CD14-positive monocyte (primary cell): ENCODE data around the gene PDLIM7. TPM values are rescaled to one million over a fixed set of nuclear protein-coding genes. Genes with fewer than 3 reads are reported as not detected.

ENCODE experiments used
- DNase-seq, 3 donors: peaks; one replicate each; pipeline ENCODE4 v3.0.0-alpha.2; 2011 to 2022
- H2AFZ ChIP-seq: 2 replicates; pipeline ENCODE4 v1.6.0; 2012; ENCODE audit warnings: mild to moderate bottlenecking, low read depth, low read length, inconsistent platforms; ENCODE audit not compliant: insufficient read depth, poor library complexity, severe bottlenecking
- H3K27ac ChIP-seq, 2 donors: 1 replicate in 1 of 2; 2 replicates in 1 of 2; pipeline ENCODE4 v1.5.1; 2012 to 2013; ENCODE audit warnings: low read length in 2 of 2, control low read depth in 1 of 2, inconsistent platforms in 1 of 2, low read depth in 1 of 2, mild to moderate bottlenecking in 1 of 2
- H3K27me3 ChIP-seq, 2 donors: one replicate each; pipeline versions ENCODE4 v1.6.0 to v1.6.1; 2011 to 2013; ENCODE audit warnings: low read length in 2 of 2; ENCODE audit not compliant: control insufficient read depth in 2 of 2, insufficient read depth in 2 of 2
- H3K36me3 ChIP-seq, 2 donors: replicated peaks in 1 of 2; 1 replicate in 1 of 2; 2 replicates in 1 of 2; pipeline versions ENCODE4 v1.5.1 to v1.6.1; 2012 to 2013; ENCODE audit warnings: low read length in 2 of 2, control low read depth in 1 of 2, inconsistent platforms in 1 of 2, mild to moderate bottlenecking in 1 of 2; ENCODE audit not compliant: insufficient read depth in 2 of 2, control insufficient read depth in 1 of 2
- H3K4me1 ChIP-seq, 2 donors: 1 replicate in 1 of 2; 2 replicates in 1 of 2; pipeline versions ENCODE4 v1.5.1 to v1.6.1; 2012 to 2013; ENCODE audit warnings: low read length in 2 of 2, control low read depth in 1 of 2, inconsistent platforms in 1 of 2, mild to moderate bottlenecking in 1 of 2, moderate library complexity in 1 of 2; ENCODE audit not compliant: insufficient read depth in 2 of 2, control insufficient read depth in 1 of 2
- H3K4me2 ChIP-seq: replicated peaks from 2 replicates; pipeline ENCODE3; 2012; ENCODE audit warnings: low read length, moderate library complexity, mild to moderate bottlenecking; ENCODE audit not compliant: poor library complexity, severe bottlenecking; ENCODE audit errors: extremely low read depth
- H3K4me3 ChIP-seq, 3 experiments: fragments of 200-600 bp in 1 of 3; sonication (generic) in 1 of 3; replicated peaks in 1 of 3; 1 replicate in 2 of 3; 2 replicates in 1 of 3; pipeline ENCODE4 v1.5.1; 2011 to 2013; ENCODE audit warnings: low read length in 3 of 3, mild to moderate bottlenecking in 3 of 3, control low read depth in 2 of 3, low read depth in 2 of 3, inconsistent platforms in 1 of 3, moderate library complexity in 1 of 3
- H3K79me2 ChIP-seq: 2 replicates; pipeline ENCODE4 v1.6.0; 2012; ENCODE audit warnings: mild to moderate bottlenecking, control low read depth, inconsistent platforms, low read length, moderate library complexity; ENCODE audit not compliant: insufficient read depth
- H3K9ac ChIP-seq: 2 replicates; pipeline ENCODE4 v1.6.0; 2017; ENCODE audit warnings: low read length, mild to moderate bottlenecking; ENCODE audit not compliant: insufficient read depth, poor library complexity, severe bottlenecking
- H3K9me3 ChIP-seq, 2 donors: replicated peaks in 1 of 2; 1 replicate in 1 of 2; 2 replicates in 1 of 2; pipeline versions ENCODE4 v1.5.1 to v1.6.1; 2012 to 2013; ENCODE audit warnings: low read length in 2 of 2, control low read depth in 1 of 2; ENCODE audit not compliant: control insufficient read depth in 1 of 2, insufficient read depth in 1 of 2
- H4K20me1 ChIP-seq: 2 replicates; pipeline ENCODE4 v1.6.0; 2012; ENCODE audit warnings: mild to moderate bottlenecking, low read length, control low read depth, moderate library complexity; ENCODE audit not compliant: insufficient read depth
- H3K27ac Mint-ChIP-seq, 7 donors: one replicate each; pipeline ENCODE4 v1.8.0; 2020; ENCODE audit warnings: mild to moderate bottlenecking in 7 of 7, mixed read lengths in 7 of 7, moderate library complexity in 6 of 7, inconsistent platforms in 2 of 7
- H3K27me3 Mint-ChIP-seq, 3 donors: one replicate each; pipeline ENCODE4 v1.8.0; 2021 to 2022; ENCODE audit warnings: low read depth in 3 of 3, mild to moderate bottlenecking in 3 of 3, mixed read lengths in 3 of 3, moderate library complexity in 3 of 3, inconsistent platforms in 1 of 3
- H3K36me3 Mint-ChIP-seq, 2 donors: one replicate each; pipeline ENCODE4 v1.8.0; 2020; ENCODE audit warnings: mixed read lengths in 2 of 2, inconsistent platforms in 1 of 2, mild to moderate bottlenecking in 1 of 2
- H3K4me1 Mint-ChIP-seq: one replicate; pipeline ENCODE4 v1.8.0; 2020; ENCODE audit warnings: mild to moderate bottlenecking, mixed read lengths
- H3K4me3 Mint-ChIP-seq, 2 donors: one replicate each; pipeline ENCODE4 v1.8.0; 2020; ENCODE audit warnings: mild to moderate bottlenecking in 2 of 2, mixed read lengths in 2 of 2, moderate library complexity in 1 of 2
- H3K9me3 Mint-ChIP-seq, 7 donors: one replicate each; pipeline ENCODE4 v1.8.0; 2020 to 2022; ENCODE audit warnings: mixed read lengths in 7 of 7, mild to moderate bottlenecking in 6 of 7, moderate library complexity in 6 of 7, inconsistent platforms in 2 of 7
- WGBS: methylation state at CpG from one replicate; pipeline ENCODE4 v1.1.5; 2013; ENCODE audit warnings: missing lambda C conversion rate; ENCODE audit not compliant: insufficient coverage; 5-methylcytosine and 5-hydroxymethylcytosine counted together
- intact Hi-C, 2 donors: fragments of 100-400 bp; cut with micrococcal nuclease; formaldehyde crosslinking; loops; one replicate each; pipeline versions ENCODE4 v1.15.0 to v1.15.1; 2023
- polyA plus RNA-seq, 3 donors: library from polyadenylated mRNA; depleted of rRNA in 1 of 3; unstranded in 2 of 3; stranded (reverse) in 1 of 3; fragments of 300-500 nt in 2 of 3; fragments of >200 nt in 1 of 3; fragmentation: Illumina TruSeq in 2 of 3; gene quantifications; 1 replicate in 2 of 3; 2 replicates in 1 of 3; pipeline ENCODE4 v1.2.3, GENCODE V29; 2012 to 2021
- TF ChIP-seq, protein P1 (sequence below): fragments of 200-600 bp; IDR thresholded peaks from one replicate; pipeline ENCODE4 v1.8.0; 2022; ENCODE audit warnings: antibody characterized with exemption, mild to moderate bottlenecking

The PDLIM7 gene
- polyA plus RNA-seq, 3 donors, result 21.6 to 126 (median 27.2) TPM

DNA sequence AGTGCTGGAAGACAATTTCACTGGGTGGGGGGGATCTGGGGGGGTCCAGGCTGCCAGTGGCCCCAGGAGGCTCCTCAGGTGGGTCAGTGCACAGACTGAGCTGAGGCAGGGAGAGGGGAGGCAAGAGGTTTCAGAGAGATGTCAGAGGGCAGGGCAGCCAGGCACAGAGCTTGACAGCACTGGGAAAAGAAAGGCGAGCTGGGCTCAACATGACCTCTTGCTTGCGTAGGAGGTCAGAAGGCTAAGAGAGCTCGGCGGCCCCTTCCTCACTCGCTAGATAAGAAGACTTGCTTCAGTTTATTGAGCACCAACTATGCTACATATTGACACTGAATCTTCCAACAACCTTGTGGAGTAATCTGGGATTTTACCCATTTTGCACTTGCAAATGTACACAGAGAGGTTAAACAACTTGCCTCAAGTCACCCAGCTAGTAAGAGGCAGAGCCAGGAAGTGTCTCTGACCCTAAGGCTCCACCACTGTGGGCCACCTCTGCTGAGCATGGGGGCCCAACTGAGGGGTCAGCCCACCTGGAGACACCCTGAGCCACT lies 3.5 kb downstream of the PDLIM7 start:
- Mint-ChIP-seq H3K27me3 (peaks cover 6 to 16% (median 10%) of the 10 kb centered on the region in 3 donors), H3K36me3 (peaks cover 34 to 47% of the 10 kb centered on the region in 2 donors), H3K9me3 (peaks cover 0 to 2% (median 0%) of the 10 kb centered on the region in 7 donors), H3K4me1 (peaks cover 64% of the 10 kb centered on the region), H3K27ac (peak overlapping the region; percentile 97 to 99 (median 98)), H3K4me3 (peak overlapping the region; percentile 57 to 72)
- Histone ChIP-seq H3K9ac (peak overlapping the region; percentile 81), H3K9me3 (no peaks in the 10 kb centered on the region), H3K4me1 (peaks cover 66 to 75% of the 10 kb centered on the region in 2 donors), H2AFZ (no peak overlapping the region), H3K79me2 (peaks cover 34% of the 10 kb centered on the region), H3K27me3 (peaks cover 0 to 7% of the 10 kb centered on the region in 2 donors), H4K20me1 (peaks cover 25% of the 10 kb centered on the region), H3K4me2 (peak overlapping the region; percentile 94), H3K27ac (peak overlapping the region; percentile 96 to 98), H3K36me3 (peaks cover 22 to 37% of the 10 kb centered on the region in 2 donors), H3K4me3 (peak overlapping the region in 1 of 3 experiments; percentile 84)
- WGBS, result 83% methylated on average over 1 of the region's 5 CpGs
- DNase-seq, result peak in 2 of 3 donors; percentile 84 to 87
- intact Hi-C loops, result loop anchor here in 1 of 2 donors (2.0 to 10.0 kb wide), 4 partner anchors 15 to 67 kb away; partner anchors contain the start of genes DOK3 and GRK6
- TF ChIP-seq, protein P1, sequence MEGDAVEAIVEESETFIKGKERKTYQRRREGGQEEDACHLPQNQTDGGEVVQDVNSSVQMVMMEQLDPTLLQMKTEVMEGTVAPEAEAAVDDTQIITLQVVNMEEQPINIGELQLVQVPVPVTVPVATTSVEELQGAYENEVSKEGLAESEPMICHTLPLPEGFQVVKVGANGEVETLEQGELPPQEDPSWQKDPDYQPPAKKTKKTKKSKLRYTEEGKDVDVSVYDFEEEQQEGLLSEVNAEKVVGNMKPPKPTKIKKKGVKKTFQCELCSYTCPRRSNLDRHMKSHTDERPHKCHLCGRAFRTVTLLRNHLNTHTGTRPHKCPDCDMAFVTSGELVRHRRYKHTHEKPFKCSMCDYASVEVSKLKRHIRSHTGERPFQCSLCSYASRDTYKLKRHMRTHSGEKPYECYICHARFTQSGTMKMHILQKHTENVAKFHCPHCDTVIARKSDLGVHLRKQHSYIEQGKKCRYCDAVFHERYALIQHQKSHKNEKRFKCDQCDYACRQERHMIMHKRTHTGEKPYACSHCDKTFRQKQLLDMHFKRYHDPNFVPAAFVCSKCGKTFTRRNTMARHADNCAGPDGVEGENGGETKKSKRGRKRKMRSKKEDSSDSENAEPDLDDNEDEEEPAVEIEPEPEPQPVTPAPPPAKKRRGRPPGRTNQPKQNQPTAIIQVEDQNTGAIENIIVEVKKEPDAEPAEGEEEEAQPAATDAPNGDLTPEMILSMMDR, result no peak

DNA sequence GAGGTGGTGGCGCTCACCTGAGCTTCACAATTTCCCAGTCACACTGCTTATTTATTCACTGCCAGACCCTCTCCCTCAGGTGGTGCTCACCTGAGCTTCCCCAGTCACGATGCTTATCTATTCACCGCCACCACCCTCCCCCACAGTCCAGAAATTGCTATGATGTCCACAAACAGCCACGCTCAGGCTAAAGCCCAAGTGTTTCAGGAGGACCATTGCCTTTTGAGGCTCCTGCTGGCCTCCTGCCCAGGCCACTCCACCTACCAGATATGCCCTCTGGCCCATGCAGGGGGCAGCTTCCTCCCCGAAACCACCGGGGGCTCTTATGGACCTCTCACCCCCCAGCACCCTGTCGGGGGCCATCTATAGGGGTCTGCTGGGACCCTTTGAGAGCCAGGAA lies 4.6 kb downstream of the PDLIM7 start:
- Histone ChIP-seq H3K4me3 (no peak overlapping the region), H3K27me3 (no peaks in the 10 kb centered on the region), H3K79me2 (peaks cover 34% of the 10 kb centered on the region), H3K4me1 (peaks cover 57 to 64% of the 10 kb centered on the region in 2 donors), H2AFZ (no peak overlapping the region), H4K20me1 (peaks cover 29% of the 10 kb centered on the region), H3K4me2 (no peak overlapping the region), H3K9ac (peak overlapping the region; percentile 81), H3K9me3 (no peaks in the 10 kb centered on the region), H3K36me3 (peaks cover 32 to 47% of the 10 kb centered on the region in 2 donors), H3K27ac (peak overlapping the region; percentile 96 to 98)
- peaks cover 53% of the 10 kb centered on the region for H3K4me1 Mint-ChIP-seq
- no peak for DNase-seq
- H3K4me3 Mint-ChIP-seq, result peak overlapping the region in 1 of 2 donors; percentile 41
- H3K36me3 Mint-ChIP-seq, result peaks cover 44 to 57% of the 10 kb centered on the region in 2 donors
- peaks cover 0 to 7% (median 4%) of the 10 kb centered on the region in 3 donors for H3K27me3 Mint-ChIP-seq
- intact Hi-C loops, result loop anchor here in 1 of 2 donors (10.0 kb wide), 1 partner anchor 52 kb away; no protein-coding TSS in a partner anchor
- peak overlapping the region; percentile 97 to 99 (median 98) for H3K27ac Mint-ChIP-seq
- H3K9me3 Mint-ChIP-seq, result peaks cover 0 to 2% (median 0%) of the 10 kb centered on the region in 7 donors
- 94% methylated on average over 7 of the region's 7 CpGs for WGBS
- TF ChIP-seq, protein P1, result no peak
